OCI-LY3 (cell line): ENCODE results near the gene RNPEPL1.

Source experiments
- H2AFZ ChIP-seq: fragments of 200-600, 300-600 bp; shearing (Covaris generic); 2 replicates; pipeline ENCODE4 v1.6.0; 2014; ENCODE audit warnings: antibody characterized with exemption, low read depth, low read length
- H3K27ac ChIP-seq: fragments of 200-600, 300-600 bp; sonication (generic); 2 replicates; pipeline ENCODE4 v1.5.1; 2014; ENCODE audit warnings: mild to moderate bottlenecking, low read length, moderate library complexity, mixed read lengths
- H3K27me3 ChIP-seq: fragments of 200-600, 300-600 bp; sonication (generic); 2 replicates; pipeline ENCODE4 v1.6.1; 2014; ENCODE audit warnings: low read depth, low read length, mixed read lengths
- H3K36me3 ChIP-seq: fragments of 200-600, 300-600 bp; sonication (generic); replicated peaks from 2 replicates; pipeline ENCODE3; 2014; ENCODE audit warnings: low read depth, low read length, mixed read lengths
- H3K4me1 ChIP-seq: fragments of 300-600, 200-600 bp; sonication (generic); 2 replicates; pipeline ENCODE4 v1.6.1; 2014; ENCODE audit warnings: low read length, mixed read lengths
- H3K4me2 ChIP-seq: fragments of 200-600, 300-600 bp; sonication (generic); 2 replicates; pipeline ENCODE4 v1.6.1; 2014; ENCODE audit warnings: low read length, mixed read lengths
- H3K4me3 ChIP-seq: fragments of 300-600, 200-600 bp; sonication (generic); 2 replicates; pipeline ENCODE4 v1.5.1; 2014; ENCODE audit warnings: antibody characterized with exemption, mild to moderate bottlenecking, low read length, moderate library complexity
- H3K79me2 ChIP-seq: fragments of 300-600, 200-600 bp; shearing (Covaris generic); 2 replicates; pipeline ENCODE4 v1.6.1; 2014; ENCODE audit warnings: mild to moderate bottlenecking, low read length, mixed read lengths
- H3K9ac ChIP-seq: fragments of 300-600, 200-600 bp; shearing (Covaris generic); 2 replicates; pipeline ENCODE4 v1.6.0; 2014; ENCODE audit warnings: mild to moderate bottlenecking, low read length, moderate library complexity
- H3K9me3 ChIP-seq: fragments of 200-600, 300-600 bp; shearing (Covaris generic); 2 replicates; pipeline ENCODE4 v1.6.1; 2014; ENCODE audit warnings: low read length, mixed read lengths; ENCODE audit not compliant: insufficient read depth
- H4K20me1 ChIP-seq: fragments of 200-600, 300-600 bp; sonication (generic); 2 replicates; pipeline ENCODE4 v1.6.1; 2016; ENCODE audit warnings: low read length, mixed read lengths; ENCODE audit not compliant: insufficient read depth
- EZH2phosphoT487 ChIP-seq: fragments of 200-600 bp; shearing (Covaris generic); IDR thresholded peaks from 2 replicates; pipeline ENCODE4 v1.6.1; 2018; ENCODE audit warnings: antibody characterized with exemption, mixed run types, low read depth
- TF ChIP-seq, protein P1 (sequence below): fragments of 200-600, 300-600 bp; sonication (generic); IDR thresholded peaks from 2 replicates; pipeline ENCODE4 v1.5.1; 2014; ENCODE audit warnings: antibody characterized with exemption, low read length, low read depth

RNPEPL1 gene

DNA sequence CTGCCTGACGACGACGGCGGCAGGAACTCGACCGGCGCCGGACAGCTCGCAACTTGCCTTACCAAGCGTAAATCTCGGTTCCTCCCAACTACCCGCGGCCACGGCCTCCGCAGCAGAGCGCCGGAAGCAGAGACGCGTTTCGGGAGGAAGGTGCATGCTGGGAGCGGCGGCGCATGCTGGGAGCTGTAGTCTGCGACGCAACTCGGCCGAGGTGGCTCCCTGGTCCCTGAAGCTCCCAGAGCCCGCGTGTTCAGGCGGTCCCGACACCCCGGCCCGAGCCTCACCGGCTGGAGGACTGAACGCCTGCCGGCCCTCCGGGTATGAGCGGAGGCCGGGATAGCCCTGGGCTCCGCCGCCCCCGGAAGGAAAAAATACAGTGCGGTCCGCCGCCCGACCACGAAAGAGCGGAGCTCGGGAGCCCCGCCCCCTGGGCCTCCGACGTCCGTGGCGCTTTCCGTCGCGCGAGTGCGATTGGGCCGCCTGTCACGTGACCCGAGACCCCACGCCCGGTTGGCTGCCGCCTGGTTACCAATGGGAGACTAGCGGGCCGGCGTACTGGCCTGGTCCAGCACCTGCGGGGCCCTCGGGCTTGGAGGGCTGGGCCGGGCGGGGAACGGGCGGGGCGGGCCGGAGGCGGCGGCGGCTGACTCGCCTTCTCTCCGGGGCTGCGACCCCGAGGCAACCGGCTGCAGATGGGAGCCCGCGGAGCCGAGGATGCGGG lies 18.1 kb downstream of the RNPEPL1 start, which contains the start of gene CAPN10:
CAPN10 (plus strand) TSS at position 537 of the 721 bp plus-strand sequence; CDS start at position 715, 178 bp downstream.
- Histone ChIP-seq H3K4me1 (peaks cover 29% of the 10 kb centered on the region), H2AFZ (no peak within 1 kb of the TSS), H3K27me3 (no peaks in the 10 kb centered on the region), H3K4me3 (peak within 1 kb of the TSS; percentile 98), H4K20me1 (peaks cover 10% of the 10 kb centered on the region), H3K9me3 (no peaks in the 10 kb centered on the region), H3K9ac (peak within 1 kb of the TSS; percentile 100), H3K27ac (peak within 1 kb of the TSS; percentile 98), H3K79me2 (peaks cover 83% of the 10 kb centered on the region), H3K4me2 (peak within 1 kb of the TSS; percentile 98), H3K36me3 (peaks cover 22% of the 10 kb centered on the region)
- TF ChIP-seq, protein P1, sequence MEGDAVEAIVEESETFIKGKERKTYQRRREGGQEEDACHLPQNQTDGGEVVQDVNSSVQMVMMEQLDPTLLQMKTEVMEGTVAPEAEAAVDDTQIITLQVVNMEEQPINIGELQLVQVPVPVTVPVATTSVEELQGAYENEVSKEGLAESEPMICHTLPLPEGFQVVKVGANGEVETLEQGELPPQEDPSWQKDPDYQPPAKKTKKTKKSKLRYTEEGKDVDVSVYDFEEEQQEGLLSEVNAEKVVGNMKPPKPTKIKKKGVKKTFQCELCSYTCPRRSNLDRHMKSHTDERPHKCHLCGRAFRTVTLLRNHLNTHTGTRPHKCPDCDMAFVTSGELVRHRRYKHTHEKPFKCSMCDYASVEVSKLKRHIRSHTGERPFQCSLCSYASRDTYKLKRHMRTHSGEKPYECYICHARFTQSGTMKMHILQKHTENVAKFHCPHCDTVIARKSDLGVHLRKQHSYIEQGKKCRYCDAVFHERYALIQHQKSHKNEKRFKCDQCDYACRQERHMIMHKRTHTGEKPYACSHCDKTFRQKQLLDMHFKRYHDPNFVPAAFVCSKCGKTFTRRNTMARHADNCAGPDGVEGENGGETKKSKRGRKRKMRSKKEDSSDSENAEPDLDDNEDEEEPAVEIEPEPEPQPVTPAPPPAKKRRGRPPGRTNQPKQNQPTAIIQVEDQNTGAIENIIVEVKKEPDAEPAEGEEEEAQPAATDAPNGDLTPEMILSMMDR, result no peak
- TF ChIP-seq EZH2phosphoT487, result no peak

DNA sequence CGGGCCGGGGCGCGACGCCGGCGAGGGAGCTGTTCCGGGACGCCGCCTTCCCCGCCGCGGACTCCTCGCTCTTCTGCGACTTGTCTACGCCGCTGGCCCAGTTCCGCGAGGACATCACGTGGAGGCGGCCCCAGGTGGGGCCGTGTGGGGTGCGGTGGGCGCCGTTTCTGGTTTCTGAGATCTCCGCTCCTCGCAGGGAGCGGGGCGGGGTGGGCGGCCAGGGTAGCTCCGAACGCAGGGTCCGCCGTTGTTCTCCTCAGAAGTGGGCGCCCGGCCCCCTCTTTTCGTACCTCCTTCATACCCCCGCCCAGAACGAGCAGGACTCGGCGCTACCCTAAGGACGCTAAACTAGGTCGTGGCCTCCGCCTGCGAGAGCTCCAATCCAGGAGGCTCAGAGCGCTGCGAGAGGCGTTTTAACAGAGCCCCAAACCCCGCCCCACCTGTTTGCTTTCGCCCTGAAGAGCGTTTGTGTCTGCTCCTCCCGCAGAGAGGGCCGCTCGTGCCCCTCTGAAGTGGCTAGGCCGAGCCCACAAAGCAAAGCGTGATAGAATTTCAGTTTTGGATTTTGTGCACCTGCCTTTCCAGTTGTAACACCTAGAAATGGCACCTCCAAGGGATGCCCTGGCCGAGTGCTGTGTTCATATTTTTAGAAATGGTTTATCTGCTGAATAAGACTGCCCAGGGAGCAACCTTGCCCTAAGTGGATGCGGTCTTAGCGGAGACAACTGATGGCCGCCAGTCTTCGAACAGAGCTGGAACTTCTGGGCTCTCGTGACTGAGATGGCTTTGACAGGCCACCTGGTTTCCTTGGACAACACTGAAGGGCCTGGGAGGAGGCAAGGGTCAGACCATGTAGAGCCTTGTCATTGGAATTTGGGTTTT lies 18.9 kb downstream of the RNPEPL1 start:
- Histone ChIP-seq H3K4me1 (peaks cover 29% of the 10 kb centered on the region), H3K9ac (peak overlapping the region; percentile 100), H3K79me2 (peaks cover 84% of the 10 kb centered on the region), H3K36me3 (peaks cover 17% of the 10 kb centered on the region), H3K4me2 (peak overlapping the region; percentile 98), H3K27ac (peak overlapping the region; percentile 24; the same call in 1 of the 2 replicates), H3K9me3 (no peaks in the 10 kb centered on the region), H3K4me3 (peak overlapping the region; percentile 98), H3K27me3 (no peaks in the 10 kb centered on the region), H4K20me1 (peaks cover 10% of the 10 kb centered on the region), H2AFZ (no peak overlapping the region)
- TF ChIP-seq EZH2phosphoT487, result no peak
- TF ChIP-seq, protein P1, result no peak

DNA sequence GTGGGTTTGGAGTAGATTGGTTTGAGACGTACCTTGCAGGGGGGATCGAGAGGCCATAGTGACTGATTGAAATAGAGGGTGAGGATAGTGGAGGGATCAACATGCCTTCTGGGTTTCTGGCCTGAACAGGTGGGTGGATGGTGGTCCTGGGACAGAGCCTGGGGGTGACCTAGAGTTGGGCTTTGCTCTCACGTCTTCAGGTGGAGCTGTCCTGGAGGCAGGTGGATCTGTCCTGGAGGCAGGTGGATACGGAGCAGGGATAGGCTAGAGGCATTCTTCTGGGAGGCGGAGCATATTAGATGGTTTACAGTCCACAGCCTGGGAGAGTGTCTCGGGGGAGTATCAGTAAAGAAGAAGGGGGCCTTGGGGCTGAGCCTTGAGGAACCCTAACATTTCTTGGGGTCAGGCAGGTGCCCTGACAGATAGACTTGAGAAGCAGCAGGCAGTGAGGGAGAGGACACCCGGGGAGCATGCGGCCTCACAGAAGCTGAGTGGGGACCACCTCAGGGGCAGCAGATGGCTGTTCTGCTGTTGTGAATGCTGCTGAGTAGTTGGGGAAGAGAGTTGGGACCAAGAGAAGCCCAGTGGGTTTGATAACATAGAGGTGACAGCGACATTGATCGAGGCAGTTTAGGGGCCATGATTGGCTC lies 19.8 kb downstream of the RNPEPL1 start:
- peaks cover 27% of the 10 kb centered on the region for H3K4me1 ChIP-seq
- no peaks in the 10 kb centered on the region for H3K27me3 ChIP-seq
- peaks cover 8% of the 10 kb centered on the region for H3K36me3 ChIP-seq
- peaks cover 10% of the 10 kb centered on the region for H4K20me1 ChIP-seq
- no peaks in the 10 kb centered on the region for H3K9me3 ChIP-seq
- no peak for TF ChIP-seq EZH2phosphoT487
- TF ChIP-seq, protein P1, result no peak
- H3K4me3 ChIP-seq, result peak overlapping the region; percentile 98
- H2AFZ ChIP-seq, result no peak overlapping the region
- no peak overlapping the region for H3K27ac ChIP-seq
- H3K9ac ChIP-seq, result no peak overlapping the region
- H3K79me2 ChIP-seq, result peaks cover 78% of the 10 kb centered on the region
- peak overlapping the region; percentile 98 for H3K4me2 ChIP-seq
